ENCODE results near the gene MICAL2. TPM values are rescaled to one million over a fixed set of nuclear protein-coding genes. Genes with fewer than 3 reads are reported as not detected.

The MICAL2 gene
- total and polyA plus RNA-seq, 2 of the 13 experiments (the other 11 are each of a cell fraction or from before 2014, with no cell fraction given) = 0.78 to 1.1 TPM

- in situ Hi-C loops (cut with HindIII; ENCODE audit: extremely low pct_ligation_motif_present, low pct_unique_long_range_greater_than_20kb) = loop anchor here (5.0 to 25.0 kb wide), 3 partner anchors 232 to 467 kb away; no protein-coding TSS in a partner anchor
- no peaks in the 10 kb centered on the region for H3K9me3 ChIP-seq (ENCODE audit: low read length)
- no peak overlapping the region for H3K27ac ChIP-seq (ENCODE audit: extremely low read length, insufficient read depth, low read length)
- no peaks in the 10 kb centered on the region for H4K20me1 ChIP-seq (ENCODE audit: insufficient read depth, low read length)
- intact Hi-C loops (cut with micrococcal nuclease; ENCODE audit: unreplicated experiment) = loop anchor here (5.0 kb wide), 3 partner anchors 157 to 492 kb away; no protein-coding TSS in a partner anchor
- ATAC-seq = no peak
- DNase-seq (ENCODE audit: low spot score) = no peak
- peaks cover 12% of the 10 kb centered on the region for H3K4me1 ChIP-seq (ENCODE audit: insufficient read depth, low read length)
- no peaks in the 10 kb centered on the region; a peak in 1 of 5 replicates for H3K27me3 ChIP-seq (ENCODE audit: control insufficient read depth in 1 of 2, insufficient read depth in 2 of 2, low read length in 2 of 2)
- H3K9ac ChIP-seq (ENCODE audit: insufficient read depth, low read depth, low read length) = no peak overlapping the region
- H3K4me2 ChIP-seq (ENCODE audit: low read depth, low read length) = no peak overlapping the region; the same call in 1 of the 2 replicates
- ChIA-PET POLR2A (no interaction called here), CTCF (ENCODE audit: low intra/inter-chr PET ratio, low total read pairs) (interaction anchor here (4.0 kb wide), 1 partner anchor 233 kb away, joined by 52 read pairs; no protein-coding TSS in a partner anchor)
- no peak overlapping the region for H2AFZ ChIP-seq (ENCODE audit: low read length)
- BruUV-seq (replicated peaks) = no TSS peak
- H3K4me3 ChIP-seq (replicated peaks in 1 of 3; ENCODE audit: insufficient read depth in 1 of 3, low read depth in 2 of 3, low read length in 3 of 3) = no peak overlapping the region
- H3K36me3 ChIP-seq (replicated peaks in 1 of 2; ENCODE audit: control insufficient read depth in 1 of 2, insufficient read depth in 2 of 2, low read length in 2 of 2) = no peaks in the 10 kb centered on the region
- TF ChIP-seq SAFB2 (CRISPR knock-in tag; IDR thresholded peaks at IDR 0.05; ENCODE audit: borderline replicate concordance, low read depth) (no peak), SUZ12 (IDR thresholded peaks at IDR 0.05; ENCODE audit: low read depth, low read length) (no peak), ZNF768 (CRISPR knock-in tag; IDR thresholded peaks at IDR 0.05) (0 out of 2 replicates have a peak, but pooled peaks have one; percentile 1), ZNF740 (CRISPR knock-in tag; IDR thresholded peaks at IDR 0.05) (no peak)
- no peaks in the 10 kb centered on the region for H3K79me2 ChIP-seq (ENCODE audit: insufficient read depth, low read length)
- WGBS (ENCODE audit: low lambda C conversion rate) = 73% methylated on average over 3 of the region's 4 CpGs
- FAIRE-seq = no peak
These were observed 169.3 kb downstream of the MICAL2 start for GRCh38 chr11:12279672-12280108.

- H3K4me2 ChIP-seq (ENCODE audit: low read depth, low read length) = no peak overlapping the region
- intact Hi-C loops (cut with micrococcal nuclease; ENCODE audit: unreplicated experiment) (loop anchor here (5.0 kb wide), 3 partner anchors 158 to 493 kb away; no protein-coding TSS in a partner anchor), in situ Hi-C loops (cut with HindIII; ENCODE audit: extremely low pct_ligation_motif_present, low pct_unique_long_range_greater_than_20kb) (loop anchor here (5.0 to 25.0 kb wide), 3 partner anchors 233 to 468 kb away; no protein-coding TSS in a partner anchor)
- no peaks in the 10 kb centered on the region for H3K79me2 ChIP-seq (ENCODE audit: insufficient read depth, low read length)
- H2AFZ ChIP-seq (ENCODE audit: low read length) = no peak overlapping the region
- no peak for DNase-seq (ENCODE audit: low spot score)
- WGBS (ENCODE audit: low lambda C conversion rate) = 51% methylated on average over 4 of the region's 4 CpGs
- no peak overlapping the region for H3K27ac ChIP-seq (ENCODE audit: extremely low read length, insufficient read depth, low read length)
- H3K27me3 ChIP-seq (ENCODE audit: control insufficient read depth in 1 of 2, insufficient read depth in 2 of 2, low read length in 2 of 2) = peaks cover 0 to 4% of the 10 kb centered on the region in 2 experiments; a peak in 2 of 5 replicates
- no TSS peak for BruUV-seq (replicated peaks)
- H3K9ac ChIP-seq (ENCODE audit: insufficient read depth, low read depth, low read length) = no peak overlapping the region
- no peak for ATAC-seq
- no peaks in the 10 kb centered on the region for H4K20me1 ChIP-seq (ENCODE audit: insufficient read depth, low read length)
- ChIA-PET POLR2A (no interaction called here), CTCF (ENCODE audit: low intra/inter-chr PET ratio, low total read pairs) (interaction anchor here (3.0 to 4.0 kb wide), 2 partner anchors 44 to 234 kb away, joined by 10 to 52 read pairs; no protein-coding TSS in a partner anchor)
- peaks cover 12% of the 10 kb centered on the region for H3K4me1 ChIP-seq (ENCODE audit: insufficient read depth, low read length)
- no peaks in the 10 kb centered on the region for H3K9me3 ChIP-seq (ENCODE audit: low read length)
- H3K36me3 ChIP-seq (replicated peaks in 1 of 2; ENCODE audit: control insufficient read depth in 1 of 2, insufficient read depth in 2 of 2, low read length in 2 of 2) = no peaks in the 10 kb centered on the region
- FAIRE-seq = no peak
- H3K4me3 ChIP-seq (replicated peaks in 1 of 3; ENCODE audit: insufficient read depth in 1 of 3, low read depth in 2 of 3, low read length in 3 of 3) = no peak overlapping the region
- TF ChIP-seq ZNF784 (CRISPR knock-in tag; IDR thresholded peaks at IDR 0.05; ENCODE audit: borderline replicate concordance) = no peak
- TF ChIP-seq, protein P1, sequence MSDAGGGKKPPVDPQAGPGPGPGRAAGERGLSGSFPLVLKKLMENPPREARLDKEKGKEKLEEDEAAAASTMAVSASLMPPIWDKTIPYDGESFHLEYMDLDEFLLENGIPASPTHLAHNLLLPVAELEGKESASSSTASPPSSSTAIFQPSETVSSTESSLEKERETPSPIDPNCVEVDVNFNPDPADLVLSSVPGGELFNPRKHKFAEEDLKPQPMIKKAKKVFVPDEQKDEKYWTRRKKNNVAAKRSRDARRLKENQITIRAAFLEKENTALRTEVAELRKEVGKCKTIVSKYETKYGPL (CRISPR knock-in tag; IDR thresholded peaks at IDR 0.05) = no peak
- no peak for TF ChIP-seq MED1 (CRISPR knock-in tag; IDR thresholded peaks at IDR 0.05)
- TF ChIP-seq LRRFIP1 (CRISPR knock-in tag; conservative IDR thresholded peaks at IDR 0.05) = no peak
- TF ChIP-seq CENPX (CRISPR knock-in tag; IDR thresholded peaks at IDR 0.05) = no peak
- TF ChIP-seq SUZ12 (IDR thresholded peaks at IDR 0.05; ENCODE audit: low read depth, low read length) = no peak
- no peak for TF ChIP-seq CAMTA2 (CRISPR knock-in tag; IDR thresholded peaks at IDR 0.05; ENCODE audit: borderline replicate concordance)
- no peak for TF ChIP-seq ZNF570 (CRISPR knock-in tag; IDR thresholded peaks at IDR 0.05; ENCODE audit: borderline replicate concordance)
These were observed 169.9 kb downstream of the MICAL2 start for GRCh38 chr11:12280199-12280837.
